DND-41 (cell line): ENCODE results near the gene GMPPB.

ENCODE experiments used
- EZH2 ChIP-seq: IDR thresholded peaks from 3 replicates; pipeline ENCODE4 v1.6.1; 2012; ENCODE audit warnings: borderline replicate concordance, low read depth, mild to moderate bottlenecking, moderate library complexity, low read length, inconsistent platforms; ENCODE audit not compliant: severe bottlenecking
- TF ChIP-seq, protein P1 (sequence below): IDR thresholded peaks from 2 replicates; pipeline ENCODE4 v1.5.1; 2012; ENCODE audit warnings: borderline replicate concordance, low read length, moderate library complexity, mild to moderate bottlenecking; ENCODE audit not compliant: poor library complexity, severe bottlenecking; ENCODE audit errors: extremely low read depth

GRCh38 chr3:49740427-49740826, 16.7 kb upstream of the GMPPB start:
- TF ChIP-seq, protein P1, sequence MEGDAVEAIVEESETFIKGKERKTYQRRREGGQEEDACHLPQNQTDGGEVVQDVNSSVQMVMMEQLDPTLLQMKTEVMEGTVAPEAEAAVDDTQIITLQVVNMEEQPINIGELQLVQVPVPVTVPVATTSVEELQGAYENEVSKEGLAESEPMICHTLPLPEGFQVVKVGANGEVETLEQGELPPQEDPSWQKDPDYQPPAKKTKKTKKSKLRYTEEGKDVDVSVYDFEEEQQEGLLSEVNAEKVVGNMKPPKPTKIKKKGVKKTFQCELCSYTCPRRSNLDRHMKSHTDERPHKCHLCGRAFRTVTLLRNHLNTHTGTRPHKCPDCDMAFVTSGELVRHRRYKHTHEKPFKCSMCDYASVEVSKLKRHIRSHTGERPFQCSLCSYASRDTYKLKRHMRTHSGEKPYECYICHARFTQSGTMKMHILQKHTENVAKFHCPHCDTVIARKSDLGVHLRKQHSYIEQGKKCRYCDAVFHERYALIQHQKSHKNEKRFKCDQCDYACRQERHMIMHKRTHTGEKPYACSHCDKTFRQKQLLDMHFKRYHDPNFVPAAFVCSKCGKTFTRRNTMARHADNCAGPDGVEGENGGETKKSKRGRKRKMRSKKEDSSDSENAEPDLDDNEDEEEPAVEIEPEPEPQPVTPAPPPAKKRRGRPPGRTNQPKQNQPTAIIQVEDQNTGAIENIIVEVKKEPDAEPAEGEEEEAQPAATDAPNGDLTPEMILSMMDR = no peak
- TF ChIP-seq EZH2 = no peak
